Liver (tissue), 9 donors: ENCODE measurements around the gene ERC1. TPM values are rescaled to one million over a fixed set of nuclear protein-coding genes. Genes with fewer than 3 reads are reported as not detected.

Experiments used
- DNase-seq: peaks from one replicate; pipeline ENCODE4 v3.0.0-alpha.2; 2017; ENCODE audit warnings: low spot score
- H3K27ac ChIP-seq, 2 donors: one replicate each; pipeline ENCODE4 v1.7.0; 2013; ENCODE audit warnings: inconsistent platforms in 2 of 2, low read length in 2 of 2, control low read depth in 1 of 2, low read depth in 1 of 2, mild to moderate bottlenecking in 1 of 2
- H3K27me3 ChIP-seq, 4 donors: one replicate each; pipeline versions ENCODE4 v1.6.1 to v1.7.0; 2013; ENCODE audit warnings: low read length in 3 of 4, inconsistent platforms in 1 of 4, mild to moderate bottlenecking in 1 of 4, moderate library complexity in 1 of 4; ENCODE audit not compliant: control insufficient read depth in 4 of 4, insufficient read depth in 4 of 4
- H3K36me3 ChIP-seq, 4 donors: one replicate each; pipeline versions ENCODE4 v1.6.1 to v1.7.0; 2013; ENCODE audit warnings: low read length in 3 of 4, mild to moderate bottlenecking in 3 of 4, low read depth in 1 of 4, moderate library complexity in 1 of 4; ENCODE audit not compliant: control insufficient read depth in 4 of 4, insufficient read depth in 3 of 4
- H3K4me1 ChIP-seq, 4 donors: one replicate each; pipeline versions ENCODE4 v1.6.1 to v1.7.0; 2013; ENCODE audit warnings: low read length in 3 of 4, mild to moderate bottlenecking in 3 of 4, moderate library complexity in 1 of 4; ENCODE audit not compliant: control insufficient read depth in 4 of 4, insufficient read depth in 4 of 4
- H3K4me3 ChIP-seq, 3 donors: one replicate each; pipeline versions ENCODE4 v1.6.1 to v1.7.0; 2013; ENCODE audit warnings: low read length in 3 of 3, control low read depth in 1 of 3, low read depth in 1 of 3, mild to moderate bottlenecking in 1 of 3
- H3K9ac ChIP-seq, 2 donors: one replicate each; pipeline ENCODE4 v1.7.0; 2013; ENCODE audit warnings: low read length in 2 of 2, mild to moderate bottlenecking in 2 of 2, moderate library complexity in 2 of 2, control low read depth in 1 of 2, low read depth in 1 of 2
- H3K9me3 ChIP-seq, 4 donors: one replicate each; pipeline versions ENCODE4 v1.6.1 to v1.7.0; 2013; ENCODE audit warnings: low read length in 3 of 4; ENCODE audit not compliant: control insufficient read depth in 4 of 4
- ATF3 ChIP-seq: IDR thresholded peaks from 2 replicates; pipeline ENCODE4 v1.6.1; 2016; ENCODE audit warnings: antibody characterized with exemption
- CTCF ChIP-seq: fragments of 150-350 bp; IDR thresholded peaks from 2 replicates; pipeline ENCODE4 v1.5.1; 2017; ENCODE audit warnings: improper control_type of control experiment, low read depth, low read length; ENCODE audit not compliant: missing input control
- FOXA1 ChIP-seq: IDR thresholded peaks from 2 replicates; pipeline ENCODE4 v1.6.1; 2016; ENCODE audit warnings: antibody characterized with exemption
- FOXA2 ChIP-seq: IDR thresholded peaks from 2 replicates; pipeline ENCODE4 v1.6.1; 2016; ENCODE audit warnings: antibody characterized with exemption
- GABPA ChIP-seq, 2 donors: IDR thresholded peaks in 1 of 2; conservative IDR thresholded peaks in 1 of 2; 2 replicates each; pipeline ENCODE4 v1.6.1; 2016; ENCODE audit warnings: antibody characterized with exemption in 2 of 2, mild to moderate bottlenecking in 1 of 2, moderate library complexity in 1 of 2
- HNF4A ChIP-seq, 2 donors: conservative IDR thresholded peaks; 2 replicates each; pipeline ENCODE4 v1.6.1; 2016; ENCODE audit warnings: antibody characterized with exemption in 2 of 2, mild to moderate bottlenecking in 2 of 2
- HNF4G ChIP-seq: IDR thresholded peaks from 2 replicates; pipeline ENCODE4 v1.6.1; 2016; ENCODE audit warnings: antibody characterized with exemption
- NR2F2 ChIP-seq: IDR thresholded peaks from 2 replicates; pipeline ENCODE4 v1.6.1; 2016; ENCODE audit warnings: antibody characterized with exemption
- REST ChIP-seq: IDR thresholded peaks from 2 replicates; pipeline ENCODE4 v1.6.1; 2016; ENCODE audit warnings: antibody characterized with exemption, mild to moderate bottlenecking
- SP1 ChIP-seq: IDR thresholded peaks from 2 replicates; pipeline ENCODE4 v1.6.1; 2018; ENCODE audit warnings: antibody characterized with exemption, mild to moderate bottlenecking
- TAF1 ChIP-seq: conservative IDR thresholded peaks from 2 replicates; pipeline ENCODE4 v1.6.1; 2016; ENCODE audit warnings: antibody characterized with exemption, mild to moderate bottlenecking
- YY1 ChIP-seq: IDR thresholded peaks from 2 replicates; pipeline ENCODE4 v1.6.1; 2016; ENCODE audit warnings: antibody characterized with exemption, mild to moderate bottlenecking
- ZBTB33 ChIP-seq: IDR thresholded peaks from 2 replicates; pipeline ENCODE4 v1.6.1; 2016; ENCODE audit warnings: antibody characterized with exemption
- WGBS: extraction: QIAGEN DNeasy Blood & Tissue Kit; methylation state at CpG from one replicate; pipeline ENCODE4 v1.1.7; 2013; 5-methylcytosine and 5-hydroxymethylcytosine counted together
- polyA plus RNA-seq, 2 donors: library from polyadenylated mRNA; stranded (reverse) in 1 of 2; unstranded in 1 of 2; fragments of 200-250 nt in 1 of 2; fragments of >200 nt in 1 of 2; fragmentation: Nextera tagmentation in 1 of 2; extraction: Ambion mirVana in 1 of 2; gene quantifications; one replicate each; pipeline versions ENCODE4 v1.2.1 to v1.2.3, GENCODE V29; 2013 to 2015
- total RNA-seq, 2 donors: library from RNA; depleted of rRNA; stranded (reverse); fragments of >200 nt; gene quantifications; one replicate each; pipeline ENCODE4 v1.2.3, GENCODE V29; 2014
- donor health status: healthy.
- donor health status: healthy.
- donor health status: healthy.
- donor health status: healthy.
- donor health status: healthy.

Gene ERC1
- total and polyA plus RNA-seq, 4 donors, result 6.2 to 50.2 (median 10.3) TPM

- DNase-seq, result no peak
- no peaks in the 10 kb centered on the region for H3K27me3 ChIP-seq
- H3K4me1 ChIP-seq, result no peaks in the 10 kb centered on the region
- no peaks in the 10 kb centered on the region for H3K9me3 ChIP-seq
- no peak overlapping the region for H3K4me3 ChIP-seq
- H3K27ac ChIP-seq, result no peak overlapping the region
- TF ChIP-seq HNF4A (conservative IDR thresholded peaks at IDR 0.05) (no peak), YY1 (no peak), SP1 (no peak), ATF3 (no peak), CTCF (no peak), NR2F2 (no peak), FOXA2 (no peak), ZBTB33 (no peak), FOXA1 (no peak), TAF1 (no peak)
- H3K9ac ChIP-seq, result no peak overlapping the region
- 96% methylated on average over 7 of the region's 7 CpGs for WGBS
- H3K36me3 ChIP-seq, result peaks cover 0 to 7% (median 2%) of the 10 kb centered on the region in 4 donors
Measured at GRCh38 chr12:1288333-1288732, 297.3 kb downstream of the ERC1 start.

GRCh38 chr12:1289371-1290155, 298.5 kb downstream of the ERC1 start:
- Histone ChIP-seq H3K9ac (no peak overlapping the region), H3K4me1 (no peaks in the 10 kb centered on the region), H3K27ac (no peak overlapping the region), H3K4me3 (no peak overlapping the region), H3K9me3 (no peaks in the 10 kb centered on the region), H3K36me3 (peaks cover 0 to 7% (median 2%) of the 10 kb centered on the region in 4 donors), H3K27me3 (no peaks in the 10 kb centered on the region)
- DNase-seq, result no peak
- 75% methylated on average over 7 of the region's 7 CpGs for WGBS
- TF ChIP-seq ATF3 (no peak), GABPA (IDR thresholded peaks at IDR 0.05 in 1 of 2, conservative IDR thresholded peaks at IDR 0.05 in 1 of 2) (no peak), HNF4G (no peak), HNF4A (conservative IDR thresholded peaks at IDR 0.05) (no peak), REST (no peak)
